HepG2 (cell line): ENCODE measurements around the gene SS18L1. TPM values are rescaled to one million over a fixed set of nuclear protein-coding genes. Genes with fewer than 3 reads are reported as not detected.

Source experiments
- ASH2L ChIP-seq: fragments of 300-600, 200-600 bp; sonication (generic); IDR thresholded peaks from 2 replicates; pipeline ENCODE4 v1.7.0; 2017; ENCODE audit warnings: low read depth, mild to moderate bottlenecking, moderate library complexity, mixed read lengths, low read length; ENCODE audit not compliant: insufficient read length
- BORCS8-MEF2B ChIP-seq: sonication (generic); formaldehyde crosslinking; IDR thresholded peaks from 2 replicates; pipeline ENCODE4 v1.8.0; 2022; ENCODE audit warnings: mild to moderate bottlenecking, missing genetic modification reagents
- FLYWCH1 ChIP-seq: sonication (generic); formaldehyde crosslinking; IDR thresholded peaks from 2 replicates; pipeline ENCODE4 v1.8.1; 2023; ENCODE audit warnings: mild to moderate bottlenecking, missing genetic modification reagents
- GZF1 ChIP-seq: sonication (generic); formaldehyde crosslinking; IDR thresholded peaks from 2 replicates; pipeline ENCODE4 v1.5.1; 2020; ENCODE audit warnings: mild to moderate bottlenecking, missing genetic modification reagents
- MAZ ChIP-seq, 2 experiments: sonication (generic) in 1 of 2; formaldehyde crosslinking in 1 of 2; IDR thresholded peaks; 2 replicates each; pipeline versions ENCODE4 v1.5.0 to v1.6.1; 2012 to 2020; ENCODE audit warnings: low read depth in 2 of 2, mild to moderate bottlenecking in 2 of 2, borderline replicate concordance in 1 of 2, improper control_type of control experiment in 1 of 2, low read length in 1 of 2, missing genetic modification reagents in 1 of 2, moderate library complexity in 1 of 2
- NR2F1 ChIP-seq, 2 experiments: fragments of 450-650 bp in 1 of 2; formaldehyde crosslinking in 1 of 2; IDR thresholded peaks; 2 replicates each; pipeline versions ENCODE4 v1.5.0 to v1.6.1; 2016 to 2020; ENCODE audit warnings: mild to moderate bottlenecking in 1 of 2, missing compliant biosample characterization in 1 of 2, missing genetic modification reagents in 1 of 2, moderate library complexity in 1 of 2
- SMARCE1 ChIP-seq: fragments of 450-650 bp; IDR thresholded peaks from 2 replicates; pipeline ENCODE4 v1.6.1; 2017; ENCODE audit warnings: borderline replicate concordance
- SRSF1 ChIP-seq: fragments of 200-400 bp; formaldehyde crosslinking; optimal IDR thresholded peaks from 2 replicates; pipeline ENCODE3; 2017; ENCODE audit warnings: mild to moderate bottlenecking, low read depth, low read length, moderate library complexity
- TBL1XR1 ChIP-seq: fragments of 150-350 bp; IDR thresholded peaks from 2 replicates; pipeline ENCODE4 v1.6.1; 2014; ENCODE audit warnings: borderline replicate concordance, low read length; ENCODE audit not compliant: partially characterized antibody
- ZNF121 ChIP-seq: sonication (generic); formaldehyde crosslinking; IDR thresholded peaks from 2 replicates; pipeline ENCODE4 v1.5.0; 2020; ENCODE audit warnings: mild to moderate bottlenecking, missing genetic modification reagents
- ZNF614 ChIP-seq: IDR thresholded peaks from 2 replicates; pipeline ENCODE4 v1.6.1; 2018; ENCODE audit warnings: missing biosample characterization, missing genetic modification reagents, inconsistent platforms, borderline replicate concordance
- ZNF615 ChIP-seq: sonication (generic); formaldehyde crosslinking; IDR thresholded peaks from 2 replicates; pipeline ENCODE4 v1.5.0; 2020; ENCODE audit warnings: mild to moderate bottlenecking, missing genetic modification reagents, borderline replicate concordance
- ZNF7 ChIP-seq: IDR thresholded peaks from 2 replicates; pipeline ENCODE4 v1.6.1; 2016; ENCODE audit warnings: missing biosample characterization, missing genetic modification reagents
- polyA plus RNA-seq, 8 experiments: library from polyadenylated mRNA; depleted of rRNA in 3 of 8; stranded (reverse) in 7 of 8; unstranded in 1 of 8; fragments of >200 nt; fragmentation: Illumina TruSeq in 4 of 8; extraction: Trizol in 4 of 8; gene quantifications; 2 replicates each; pipeline versions ENCODE4 v1.2.1 to v1.2.3, GENCODE V29; 2011 to 2016; ENCODE audit warnings: low read depth in 4 of 8, missing spikeins in 1 of 8, mixed read lengths in 1 of 8; ENCODE audit not compliant: insufficient read depth in 1 of 8
- total RNA-seq, 5 experiments: library from RNA; depleted of rRNA; stranded (reverse); fragments of >200 nt; fragmentation: Illumina TruSeq; extraction: Trizol; gene quantifications; 2 replicates each; pipeline ENCODE4 v1.2.3, GENCODE V29; 2016; ENCODE audit warnings: low read depth in 1 of 5
- TF ChIP-seq, protein P1 (sequence below): sonication (generic); formaldehyde crosslinking; IDR thresholded peaks from 2 replicates; pipeline ENCODE4 v1.4.0; 2020; ENCODE audit warnings: low read depth, missing genetic modification reagents
- TF ChIP-seq, protein P2 (sequence below): sonication (generic); formaldehyde crosslinking; IDR thresholded peaks from 2 replicates; pipeline ENCODE4 v1.4.0; 2020; ENCODE audit warnings: missing genetic modification reagents
- TF ChIP-seq, protein P3 (sequence below): IDR thresholded peaks from 2 replicates; pipeline ENCODE4 v1.6.1; 2012; ENCODE audit warnings: low read depth, low read length, improper control_type of control experiment
- TF ChIP-seq, protein P4 (sequence below): sonication (generic); formaldehyde crosslinking; IDR thresholded peaks from 2 replicates; pipeline ENCODE4 v1.5.1; 2020; ENCODE audit warnings: missing genetic modification reagents, mild to moderate bottlenecking, borderline replicate concordance

Gene SS18L1
- total and polyA plus RNA-seq, 2 of the 13 experiments (the other 11 are each of a cell fraction or from before 2014, with no cell fraction given), result 17.8 to 27.6 TPM

DNA sequence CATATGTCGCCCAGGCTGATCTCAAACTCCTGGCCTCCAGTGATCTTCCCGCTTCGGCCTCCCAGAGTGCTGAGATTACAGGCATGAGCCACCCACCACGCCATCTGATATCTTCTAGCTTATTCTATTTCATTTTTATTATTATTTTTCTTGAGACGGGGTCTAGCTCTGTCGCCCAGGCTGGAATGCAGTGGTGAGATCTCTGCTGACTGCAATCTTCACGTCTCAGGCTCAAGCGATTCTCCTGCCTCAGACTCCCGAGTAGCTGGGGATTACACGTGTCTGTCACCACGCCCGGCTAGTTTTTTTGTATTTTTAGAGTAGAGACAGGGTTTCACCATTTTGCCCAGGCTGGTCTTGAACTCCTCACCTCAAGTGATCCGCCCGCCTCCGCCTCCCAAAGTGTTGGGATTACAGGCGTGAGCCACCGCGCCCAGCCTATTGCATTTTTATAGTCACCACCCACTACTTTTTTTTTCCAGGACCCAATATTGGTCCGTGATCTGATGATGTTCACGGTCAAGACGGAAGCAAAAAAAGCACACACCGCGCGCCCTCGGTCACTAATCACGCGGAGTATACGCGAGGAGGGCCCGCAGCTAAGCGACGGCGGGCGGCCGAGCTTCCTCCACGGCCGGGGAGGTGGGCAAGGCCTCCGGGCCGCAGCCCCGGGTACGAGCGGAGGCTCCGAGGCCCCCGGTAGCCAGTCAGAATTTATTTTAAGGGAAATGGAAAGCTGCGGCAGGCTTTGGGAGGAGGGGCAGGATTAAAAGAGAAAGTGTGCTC, 22.4 kb upstream of the SS18L1 start (continued):
- TF ChIP-seq ASH2L (no peak), FLYWCH1 (CRISPR knock-in tag) (0 out of 2 replicates have a peak, but pooled peaks have one; percentile 49), SRSF1 (no peak), ZNF7 (peak; percentile 41; the same call in 1 of the 2 replicates), SMARCE1 (no peak), ZNF614 (no peak; the same call in 1 of the 2 replicates), BORCS8-MEF2B (CRISPR knock-in tag) (peak; percentile 61; the same call in 1 of the 2 replicates), MAZ (IDR thresholded peaks at IDR 0.05; ENCODE audit: borderline replicate concordance, low read depth, low read length) (no peak), MAZ (CRISPR knock-in tag; IDR thresholded peaks at IDR 0.05; ENCODE audit: low read depth) (no peak), GZF1 (no peak), ZNF615 (CRISPR knock-in tag) (peak; percentile 78; the same call in 1 of the 2 replicates), NR2F1 (CRISPR knock-in tag; IDR thresholded peaks at IDR 0.05) (0 out of 4 replicates have a peak, but pooled peaks of 1 of the 2 experiments have one; percentile 15), TBL1XR1 (no peak), ZNF121 (CRISPR knock-in tag) (peak; percentile 59; the same call in 1 of the 2 replicates)
- TF ChIP-seq, protein P1, sequence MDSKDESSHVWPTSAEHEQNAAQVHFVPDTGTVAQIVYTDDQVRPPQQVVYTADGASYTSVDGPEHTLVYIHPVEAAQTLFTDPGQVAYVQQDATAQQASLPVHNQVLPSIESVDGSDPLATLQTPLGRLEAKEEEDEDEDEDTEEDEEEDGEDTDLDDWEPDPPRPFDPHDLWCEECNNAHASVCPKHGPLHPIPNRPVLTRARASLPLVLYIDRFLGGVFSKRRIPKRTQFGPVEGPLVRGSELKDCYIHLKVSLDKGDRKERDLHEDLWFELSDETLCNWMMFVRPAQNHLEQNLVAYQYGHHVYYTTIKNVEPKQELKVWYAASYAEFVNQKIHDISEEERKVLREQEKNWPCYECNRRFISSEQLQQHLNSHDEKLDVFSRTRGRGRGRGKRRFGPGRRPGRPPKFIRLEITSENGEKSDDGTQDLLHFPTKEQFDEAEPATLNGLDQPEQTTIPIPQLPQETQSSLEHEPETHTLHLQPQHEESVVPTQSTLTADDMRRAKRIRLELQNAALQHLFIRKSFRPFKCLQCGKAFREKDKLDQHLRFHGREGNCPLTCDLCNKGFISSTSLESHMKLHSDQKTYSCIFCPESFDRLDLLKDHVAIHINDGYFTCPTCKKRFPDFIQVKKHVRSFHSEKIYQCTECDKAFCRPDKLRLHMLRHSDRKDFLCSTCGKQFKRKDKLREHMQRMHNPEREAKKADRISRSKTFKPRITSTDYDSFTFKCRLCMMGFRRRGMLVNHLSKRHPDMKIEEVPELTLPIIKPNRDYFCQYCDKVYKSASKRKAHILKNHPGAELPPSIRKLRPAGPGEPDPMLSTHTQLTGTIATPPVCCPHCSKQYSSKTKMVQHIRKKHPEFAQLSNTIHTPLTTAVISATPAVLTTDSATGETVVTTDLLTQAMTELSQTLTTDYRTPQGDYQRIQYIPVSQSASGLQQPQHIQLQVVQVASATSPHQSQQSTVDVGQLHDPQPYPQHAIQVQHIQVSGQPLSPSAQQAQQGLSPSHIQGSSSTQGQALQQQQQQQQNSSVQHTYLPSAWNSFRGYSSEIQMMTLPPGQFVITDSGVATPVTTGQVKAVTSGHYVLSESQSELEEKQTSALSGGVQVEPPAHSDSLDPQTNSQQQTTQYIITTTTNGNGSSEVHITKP, result peak; percentile 61; the same call in 1 of the 2 replicates
- TF ChIP-seq, protein P2, sequence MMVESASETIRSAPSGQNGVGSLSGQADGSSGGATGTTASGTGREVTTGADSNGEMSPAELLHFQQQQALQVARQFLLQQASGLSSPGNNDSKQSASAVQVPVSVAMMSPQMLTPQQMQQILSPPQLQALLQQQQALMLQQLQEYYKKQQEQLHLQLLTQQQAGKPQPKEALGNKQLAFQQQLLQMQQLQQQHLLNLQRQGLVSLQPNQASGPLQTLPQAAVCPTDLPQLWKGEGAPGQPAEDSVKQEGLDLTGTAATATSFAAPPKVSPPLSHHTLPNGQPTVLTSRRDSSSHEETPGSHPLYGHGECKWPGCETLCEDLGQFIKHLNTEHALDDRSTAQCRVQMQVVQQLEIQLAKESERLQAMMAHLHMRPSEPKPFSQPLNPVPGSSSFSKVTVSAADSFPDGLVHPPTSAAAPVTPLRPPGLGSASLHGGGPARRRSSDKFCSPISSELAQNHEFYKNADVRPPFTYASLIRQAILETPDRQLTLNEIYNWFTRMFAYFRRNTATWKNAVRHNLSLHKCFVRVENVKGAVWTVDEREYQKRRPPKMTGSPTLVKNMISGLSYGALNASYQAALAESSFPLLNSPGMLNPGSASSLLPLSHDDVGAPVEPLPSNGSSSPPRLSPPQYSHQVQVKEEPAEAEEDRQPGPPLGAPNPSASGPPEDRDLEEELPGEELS, result no peak
- TF ChIP-seq, protein P3, sequence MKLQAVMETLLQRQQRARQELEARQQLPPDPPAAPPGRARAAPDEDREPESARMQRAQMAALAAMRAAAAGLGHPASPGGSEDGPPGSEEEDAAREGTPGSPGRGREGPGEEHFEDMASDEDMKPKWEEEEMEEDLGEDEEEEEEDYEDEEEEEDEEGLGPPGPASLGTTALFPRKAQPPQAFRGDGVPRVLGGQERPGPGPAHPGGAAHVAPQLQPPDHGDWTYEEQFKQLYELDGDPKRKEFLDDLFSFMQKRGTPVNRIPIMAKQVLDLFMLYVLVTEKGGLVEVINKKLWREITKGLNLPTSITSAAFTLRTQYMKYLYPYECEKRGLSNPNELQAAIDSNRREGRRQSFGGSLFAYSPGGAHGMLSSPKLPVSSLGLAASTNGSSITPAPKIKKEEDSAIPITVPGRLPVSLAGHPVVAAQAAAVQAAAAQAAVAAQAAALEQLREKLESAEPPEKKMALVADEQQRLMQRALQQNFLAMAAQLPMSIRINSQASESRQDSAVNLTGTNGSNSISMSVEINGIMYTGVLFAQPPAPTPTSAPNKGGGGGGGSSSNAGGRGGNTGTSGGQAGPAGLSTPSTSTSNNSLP, result no peak
- TF ChIP-seq, protein P4, sequence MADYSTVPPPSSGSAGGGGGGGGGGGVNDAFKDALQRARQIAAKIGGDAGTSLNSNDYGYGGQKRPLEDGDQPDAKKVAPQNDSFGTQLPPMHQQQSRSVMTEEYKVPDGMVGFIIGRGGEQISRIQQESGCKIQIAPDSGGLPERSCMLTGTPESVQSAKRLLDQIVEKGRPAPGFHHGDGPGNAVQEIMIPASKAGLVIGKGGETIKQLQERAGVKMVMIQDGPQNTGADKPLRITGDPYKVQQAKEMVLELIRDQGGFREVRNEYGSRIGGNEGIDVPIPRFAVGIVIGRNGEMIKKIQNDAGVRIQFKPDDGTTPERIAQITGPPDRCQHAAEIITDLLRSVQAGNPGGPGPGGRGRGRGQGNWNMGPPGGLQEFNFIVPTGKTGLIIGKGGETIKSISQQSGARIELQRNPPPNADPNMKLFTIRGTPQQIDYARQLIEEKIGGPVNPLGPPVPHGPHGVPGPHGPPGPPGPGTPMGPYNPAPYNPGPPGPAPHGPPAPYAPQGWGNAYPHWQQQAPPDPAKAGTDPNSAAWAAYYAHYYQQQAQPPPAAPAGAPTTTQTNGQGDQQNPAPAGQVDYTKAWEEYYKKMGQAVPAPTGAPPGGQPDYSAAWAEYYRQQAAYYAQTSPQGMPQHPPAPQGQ (CRISPR knock-in tag), result 0 out of 2 replicates have a peak, but pooled peaks have one; percentile 24
